ENCODE data around the gene PRKCE.

GRCh38 chr2:46167406-46167805 lies 515.9 kb downstream of the PRKCE start:
- TF ChIP-seq CTCF (IDR thresholded peaks at IDR 0.05; ENCODE audit: extremely low read depth in 1 of 2, insufficient read depth in 1 of 2, low read depth in 1 of 2, low read length in 2 of 2): no peak
- no peak for TF ChIP-seq MAX (IDR thresholded peaks at IDR 0.05; ENCODE audit: insufficient read depth, insufficient read length)
- TF ChIP-seq POLR2A (IDR thresholded peaks at IDR 0.05; ENCODE audit: low read depth, low read length): no peak
- no peak for TF ChIP-seq JUN (IDR thresholded peaks at IDR 0.05; ENCODE audit: borderline replicate concordance, insufficient read depth, insufficient read length, low read depth)
- TF ChIP-seq POLR2AphosphoS5 (IDR thresholded peaks at IDR 0.05; ENCODE audit: insufficient read depth, low read depth, low read length): no peak
- TF ChIP-seq EZH2 (IDR thresholded peaks at IDR 0.05; ENCODE audit: borderline replicate concordance, low read depth, low read length, severe bottlenecking): no peak
- TF ChIP-seq FOS (IDR thresholded peaks at IDR 0.05; ENCODE audit: borderline replicate concordance, insufficient read depth, low read length): no peak
- TF ChIP-seq MYC (IDR thresholded peaks at IDR 0.05; ENCODE audit: low read depth, low read length): no peak
